Measurements from ENCODE around the gene GPC6.

The GPC6 gene

GRCh38 chr13:94431987-94432386 lies 1205.4 kb downstream of the GPC6 start:
- no peak overlapping the region for H3K4me3 ChIP-seq (ENCODE audit: low read depth, low read length)
- TF ChIP-seq CTCF (IDR thresholded peaks at IDR 0.05; ENCODE audit: borderline replicate concordance, insufficient read depth, low read depth, low read length), result no peak

- no peak overlapping the region for H3K4me3 ChIP-seq (ENCODE audit: low read depth, low read length)
- no peak for TF ChIP-seq CTCF (IDR thresholded peaks at IDR 0.05; ENCODE audit: borderline replicate concordance, insufficient read depth, low read depth, low read length)
Measured at GRCh38 chr13:94433055-94433961, 1206.7 kb downstream of the GPC6 start.

GRCh38 chr13:94435604-94436226 lies 1209.1 kb downstream of the GPC6 start:
- no peak overlapping the region for H3K4me3 ChIP-seq (ENCODE audit: low read depth, low read length)
- peak; percentile 34; the same call in 1 of the 2 replicates for TF ChIP-seq CTCF (IDR thresholded peaks at IDR 0.05; ENCODE audit: borderline replicate concordance, insufficient read depth, low read depth, low read length)

GRCh38 chr13:94444826-94445225 lies 1218.2 kb downstream of the GPC6 start:
- no peak overlapping the region for H3K4me3 ChIP-seq (ENCODE audit: low read depth, low read length)
- TF ChIP-seq CTCF (IDR thresholded peaks at IDR 0.05; ENCODE audit: borderline replicate concordance, insufficient read depth, low read depth, low read length), result no peak

GRCh38 chr13:94454334-94454733 lies 1227.7 kb downstream of the GPC6 start:
- H3K4me3 ChIP-seq (ENCODE audit: low read depth, low read length), result no peak overlapping the region
- TF ChIP-seq CTCF (IDR thresholded peaks at IDR 0.05; ENCODE audit: borderline replicate concordance, insufficient read depth, low read depth, low read length), result no peak

GRCh38 chr13:94454906-94455305 lies 1228.3 kb downstream of the GPC6 start:
- no peak for TF ChIP-seq CTCF (IDR thresholded peaks at IDR 0.05; ENCODE audit: borderline replicate concordance, insufficient read depth, low read depth, low read length)
- H3K4me3 ChIP-seq (ENCODE audit: low read depth, low read length), result no peak overlapping the region

Data from GM12875 (cell line).